Measurements from ENCODE around the gene PRSS57.
A peak's percentile ranks its signal among the peaks of the same experiment; 100 is the strongest.

The PRSS57 gene

GRCh38 chr19:709965-710571, 14.8 kb upstream of the PRSS57 start:
- TF ChIP-seq CREB1 (IDR thresholded peaks at IDR 0.05; ENCODE audit: low read depth) (no peak), NFIC (IDR thresholded peaks at IDR 0.05) (no peak), YY1 (IDR thresholded peaks at IDR 0.05; ENCODE audit: low read depth) (no peak), TCF12 (IDR thresholded peaks at IDR 0.05; ENCODE audit: low read depth) (no peak), CEBPB (IDR thresholded peaks at IDR 0.05) (no peak), EP300 (IDR thresholded peaks at IDR 0.05; ENCODE audit: borderline replicate concordance) (no peak), MAX (IDR thresholded peaks at IDR 0.05) (no peak), ZBTB7A (IDR thresholded peaks at IDR 0.05; ENCODE audit: low read depth) (no peak; the same call in 1 of the 2 replicates), EGR1 (IDR thresholded peaks at IDR 0.05) (no peak), FOXM1 (IDR thresholded peaks at IDR 0.05; ENCODE audit: borderline replicate concordance, low read depth) (no peak), USF1 (IDR thresholded peaks at IDR 0.05) (no peak), TEAD4 (IDR thresholded peaks at IDR 0.05) (no peak), RAD21 (IDR thresholded peaks at IDR 0.05; ENCODE audit: low read depth) (no peak), TAF1 (IDR thresholded peaks at IDR 0.05; ENCODE audit: low read depth) (no peak)
- TF ChIP-seq, protein P1, sequence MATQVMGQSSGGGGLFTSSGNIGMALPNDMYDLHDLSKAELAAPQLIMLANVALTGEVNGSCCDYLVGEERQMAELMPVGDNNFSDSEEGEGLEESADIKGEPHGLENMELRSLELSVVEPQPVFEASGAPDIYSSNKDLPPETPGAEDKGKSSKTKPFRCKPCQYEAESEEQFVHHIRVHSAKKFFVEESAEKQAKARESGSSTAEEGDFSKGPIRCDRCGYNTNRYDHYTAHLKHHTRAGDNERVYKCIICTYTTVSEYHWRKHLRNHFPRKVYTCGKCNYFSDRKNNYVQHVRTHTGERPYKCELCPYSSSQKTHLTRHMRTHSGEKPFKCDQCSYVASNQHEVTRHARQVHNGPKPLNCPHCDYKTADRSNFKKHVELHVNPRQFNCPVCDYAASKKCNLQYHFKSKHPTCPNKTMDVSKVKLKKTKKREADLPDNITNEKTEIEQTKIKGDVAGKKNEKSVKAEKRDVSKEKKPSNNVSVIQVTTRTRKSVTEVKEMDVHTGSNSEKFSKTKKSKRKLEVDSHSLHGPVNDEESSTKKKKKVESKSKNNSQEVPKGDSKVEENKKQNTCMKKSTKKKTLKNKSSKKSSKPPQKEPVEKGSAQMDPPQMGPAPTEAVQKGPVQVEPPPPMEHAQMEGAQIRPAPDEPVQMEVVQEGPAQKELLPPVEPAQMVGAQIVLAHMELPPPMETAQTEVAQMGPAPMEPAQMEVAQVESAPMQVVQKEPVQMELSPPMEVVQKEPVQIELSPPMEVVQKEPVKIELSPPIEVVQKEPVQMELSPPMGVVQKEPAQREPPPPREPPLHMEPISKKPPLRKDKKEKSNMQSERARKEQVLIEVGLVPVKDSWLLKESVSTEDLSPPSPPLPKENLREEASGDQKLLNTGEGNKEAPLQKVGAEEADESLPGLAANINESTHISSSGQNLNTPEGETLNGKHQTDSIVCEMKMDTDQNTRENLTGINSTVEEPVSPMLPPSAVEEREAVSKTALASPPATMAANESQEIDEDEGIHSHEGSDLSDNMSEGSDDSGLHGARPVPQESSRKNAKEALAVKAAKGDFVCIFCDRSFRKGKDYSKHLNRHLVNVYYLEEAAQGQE (IDR thresholded peaks at IDR 0.05; ENCODE audit: low read depth) = no peak

DNA sequence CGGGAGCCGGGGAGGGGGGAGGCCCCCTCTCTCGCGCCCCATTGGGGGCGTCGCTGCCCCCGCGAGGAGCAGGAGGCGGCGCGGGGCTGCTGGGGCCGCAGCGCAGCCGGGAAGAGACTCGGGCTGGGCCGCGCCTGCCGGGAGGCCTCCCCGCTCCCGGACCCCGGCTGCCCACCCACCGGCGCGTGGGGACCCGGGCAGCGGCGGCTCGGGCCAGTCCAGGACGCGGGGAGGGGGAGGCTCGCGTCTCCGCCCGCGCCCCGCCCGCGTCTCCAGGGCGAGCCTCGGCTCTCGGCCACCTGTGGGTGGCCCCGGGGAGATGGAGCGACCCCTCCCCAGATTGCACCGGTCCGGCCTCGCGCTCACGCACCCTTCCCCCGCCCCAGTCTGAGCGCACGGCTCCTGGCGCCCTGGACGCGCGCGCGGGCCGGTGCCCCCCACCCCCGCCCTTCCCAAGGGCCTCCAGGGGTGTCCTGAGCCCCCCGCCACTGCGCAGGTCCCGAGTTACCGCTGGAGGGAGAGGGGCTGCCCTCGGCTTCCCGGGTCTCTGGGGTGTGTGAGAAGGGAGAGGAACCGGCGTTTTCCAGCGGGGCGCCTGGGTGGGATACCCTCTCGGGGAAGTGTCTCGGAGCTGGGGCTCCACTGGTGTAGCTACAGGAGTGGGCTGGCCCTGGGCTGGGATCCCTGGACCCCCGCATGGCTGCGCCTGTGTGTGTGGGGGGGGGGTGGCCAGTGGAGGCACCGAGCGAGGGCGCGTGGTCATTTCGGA, 14.1 kb upstream of the PRSS57 start:
- TF ChIP-seq USF1 (IDR thresholded peaks at IDR 0.05) (no peak), ZBTB7A (IDR thresholded peaks at IDR 0.05; ENCODE audit: low read depth) (peak; percentile 69; the same call in 1 of the 2 replicates)

DNA sequence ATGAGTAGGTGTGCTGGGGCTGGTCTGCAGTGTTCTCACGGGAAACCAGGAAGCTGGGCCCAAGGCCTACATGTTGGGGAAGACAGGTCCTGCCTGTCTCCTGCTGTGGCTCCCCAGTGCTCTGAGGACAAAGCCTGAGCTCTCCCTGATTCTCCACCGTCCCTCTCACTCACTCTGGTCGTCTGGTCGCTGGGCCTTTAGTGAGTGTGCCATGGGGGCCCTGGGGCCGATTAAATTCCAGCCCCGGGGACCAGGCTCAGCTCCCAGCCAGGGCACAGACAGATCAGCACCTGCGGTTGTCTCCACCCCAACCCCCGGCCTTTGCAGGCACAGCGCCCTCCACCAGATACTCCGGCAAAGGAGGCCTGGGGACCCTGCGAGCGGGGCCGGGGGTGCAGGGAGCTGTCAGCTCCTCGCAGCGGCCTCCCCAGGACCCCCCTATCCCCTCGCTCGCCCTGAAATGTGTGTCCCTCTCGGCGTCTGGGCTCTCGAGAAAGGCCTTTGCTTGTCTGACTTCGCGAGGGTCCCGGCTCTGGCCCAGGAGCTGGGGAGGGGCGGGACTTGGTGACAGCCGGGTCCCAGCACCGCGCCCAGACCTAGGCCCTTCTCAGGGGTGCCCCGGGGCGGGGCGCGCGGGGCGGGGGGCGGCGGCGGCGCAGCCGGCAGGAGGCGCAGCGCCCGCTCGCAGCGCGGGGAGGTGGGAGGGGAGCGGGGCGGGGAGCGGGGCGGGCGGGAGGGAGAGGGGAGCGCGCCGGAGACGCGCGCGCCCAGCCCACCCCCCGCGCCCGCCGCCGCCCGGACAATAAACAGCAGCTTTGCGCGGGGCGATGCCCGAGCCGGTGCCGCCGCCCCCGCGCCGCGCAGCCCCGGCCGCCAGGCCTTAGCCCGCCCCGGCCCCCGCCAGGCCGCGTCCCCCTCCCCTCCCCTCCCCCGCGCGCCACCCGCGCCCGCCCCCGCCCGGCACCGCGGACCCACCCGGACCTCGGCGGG, 13.2 kb upstream of the PRSS57 start, which contains the start of gene PALM:
Gene PALM, plus strand, starts transcription at position 782 of the 990 bp plus-strand sequence. CDS start 212 bp downstream, outside the sequence.
- no peak for TF ChIP-seq EP300 (IDR thresholded peaks at IDR 0.05; ENCODE audit: borderline replicate concordance)
- peak; percentile 91 for TF ChIP-seq ZBTB7A (IDR thresholded peaks at IDR 0.05; ENCODE audit: low read depth)

GRCh38 chr19:704447-704741, 9.1 kb upstream of the PRSS57 start:
- TF ChIP-seq EGR1 (IDR thresholded peaks at IDR 0.05) = 0 out of 2 replicates have a peak, but pooled peaks have one; percentile 19
- TF ChIP-seq MAX (IDR thresholded peaks at IDR 0.05) = no peak
- 0 out of 2 replicates have a peak, but pooled peaks have one; percentile 8 for TF ChIP-seq TEAD4 (IDR thresholded peaks at IDR 0.05)
- TF ChIP-seq USF1 (IDR thresholded peaks at IDR 0.05) = no peak
- TF ChIP-seq TCF12 (IDR thresholded peaks at IDR 0.05; ENCODE audit: low read depth) = 0 out of 2 replicates have a peak, but pooled peaks have one; percentile 21

- TF ChIP-seq TEAD4 (IDR thresholded peaks at IDR 0.05) (no peak), TAF1 (IDR thresholded peaks at IDR 0.05; ENCODE audit: low read depth) (peak; percentile 60; the same call in 1 of the 2 replicates), EP300 (IDR thresholded peaks at IDR 0.05; ENCODE audit: borderline replicate concordance) (no peak), RAD21 (IDR thresholded peaks at IDR 0.05; ENCODE audit: low read depth) (peak; percentile 15; the same call in 1 of the 2 replicates), ZBTB7A (IDR thresholded peaks at IDR 0.05; ENCODE audit: low read depth) (0 out of 2 replicates have a peak, but pooled peaks have one; percentile 54), MAX (IDR thresholded peaks at IDR 0.05) (peak; percentile 82)
Measured at GRCh38 chr19:703651-704446, 8.6 kb upstream of the PRSS57 start.

GRCh38 chr19:703329-703650, 8.0 kb upstream of the PRSS57 start:
- TF ChIP-seq ZBTB7A (IDR thresholded peaks at IDR 0.05; ENCODE audit: low read depth) (no peak), TEAD4 (IDR thresholded peaks at IDR 0.05) (no peak), CEBPB (IDR thresholded peaks at IDR 0.05) (no peak), USF1 (IDR thresholded peaks at IDR 0.05) (no peak)

Measured in Ishikawa (cell line).